K562 (cell line): ENCODE results near the gene HPN. TPM values are rescaled to one million over a fixed set of nuclear protein-coding genes. Genes with fewer than 3 reads are reported as not detected.
A peak's percentile ranks its signal among the peaks of the same experiment; 100 is the strongest.

Experiments used
- ATAC-seq: fragments of 200-7000 bp; cut with Tn5 transposase; 3 replicates; pipeline ENCODE4 v1.9.1; 2020; ENCODE audit warnings: moderate library complexity
- BruUV-seq: library from RNA; stranded (reverse); fragments of 400-500 nt; replicated peaks from 2 replicates; lab custom pipeline; 2021; lab: Mats Ljungman, UMichigan
- CTCF ChIA-PET: fragments of 300-600 bp; formaldehyde crosslinking; extraction: SDS; loops from one replicate; lab custom pipeline; 2021; ENCODE audit warnings: low intra/inter-chr PET ratio; lab: Yijun Ruan, JAX
- POLR2A ChIA-PET: fragments of 300-600, 350-650 bp; sonication (Branson Sonifier 250); formaldehyde crosslinking; extraction: SDS; loops from one replicate; lab custom pipeline; 2021; ENCODE audit warnings: antibody characterized with exemption, inconsistent platforms; lab: Yijun Ruan, JAX
- DNase-seq, 4 experiments: peaks; one replicate each; pipeline versions ENCODE4 v3.0.0 to v3.0.0-alpha.2; 2011 to 2018; ENCODE audit warnings: low spot score in 3 of 4, mixed read lengths in 3 of 4; ENCODE audit errors: extremely low read depth in 1 of 4
- FAIRE-seq: peaks from 2 replicates; lab custom pipeline; 2011; peaks lifted over from hg19 to GRCh38; lab: Jason Lieb, UNC
- H2AFZ ChIP-seq: 2 replicates; pipeline ENCODE4 v1.6.0; 2011; ENCODE audit warnings: low read depth, low read length, control low read depth, inconsistent platforms
- H3K27ac ChIP-seq: fragments of 200-600 bp; 3 replicates; pipeline ENCODE4 v1.8.0; 2011; ENCODE audit warnings: low read depth, mild to moderate bottlenecking, control low read depth, inconsistent platforms, low read length, moderate library complexity, mixed read lengths; ENCODE audit errors: extremely low read depth
- H3K27me3 ChIP-seq, 2 experiments: fragments of 300-600 bp in 1 of 2; 2 replicates in 1 of 2; 3 replicates in 1 of 2; pipeline versions ENCODE4 v1.6.0 to v1.8.0; 2011; ENCODE audit warnings: inconsistent platforms in 2 of 2, low read length in 2 of 2, mild to moderate bottlenecking in 1 of 2, mixed read lengths in 1 of 2, moderate library complexity in 1 of 2; ENCODE audit not compliant: control insufficient read depth in 2 of 2, insufficient read depth in 2 of 2
- H3K36me3 ChIP-seq: fragments of 300-600 bp; 3 replicates; pipeline ENCODE4 v1.8.0; 2011; ENCODE audit warnings: mild to moderate bottlenecking, low read length, inconsistent platforms; ENCODE audit not compliant: control insufficient read depth, insufficient read depth
- H3K4me1 ChIP-seq, 2 experiments: fragments of 200-600 bp in 1 of 2; replicated peaks in 1 of 2; 2 replicates in 1 of 2; 3 replicates in 1 of 2; pipeline versions ENCODE4 v1.5.1 to v1.8.0; 2011; ENCODE audit warnings: inconsistent platforms in 2 of 2, low read length in 2 of 2, mild to moderate bottlenecking in 1 of 2, mixed read lengths in 1 of 2, moderate library complexity in 1 of 2; ENCODE audit not compliant: control insufficient read depth in 2 of 2, insufficient read depth in 2 of 2
- H3K4me2 ChIP-seq: 2 replicates; pipeline ENCODE4 v1.6.1; 2011; ENCODE audit warnings: low read length, control low read depth, inconsistent platforms, mixed read lengths; ENCODE audit not compliant: insufficient read depth
- H3K4me3 ChIP-seq: fragments of 200-600 bp; sonication (generic), shearing (Covaris generic); 2 replicates; pipeline ENCODE4 v1.5.1; 2016; ENCODE audit warnings: control low read depth, inconsistent platforms
- H3K79me2 ChIP-seq: fragments of 200-600 bp; 3 replicates; pipeline ENCODE4 v1.8.0; 2011; ENCODE audit warnings: low read length, inconsistent platforms; ENCODE audit not compliant: control insufficient read depth, insufficient read depth
- H3K9ac ChIP-seq, 2 experiments: 2 replicates each; pipeline versions ENCODE4 v1.6.0 to v1.6.1; 2011; ENCODE audit warnings: low read depth in 2 of 2, low read length in 2 of 2, control low read depth in 1 of 2, inconsistent platforms in 1 of 2, mild to moderate bottlenecking in 1 of 2, mixed read lengths in 1 of 2; ENCODE audit not compliant: insufficient read depth in 1 of 2
- H3K9me1 ChIP-seq: one replicate; pipeline ENCODE4 v1.6.0; 2011; ENCODE audit warnings: inconsistent platforms, mild to moderate bottlenecking, low read length, moderate library complexity; ENCODE audit not compliant: control insufficient read depth, insufficient read depth
- H3K9me3 ChIP-seq: replicated peaks from 2 replicates; pipeline ENCODE4 v1.5.1; 2011; ENCODE audit warnings: low read depth, low read length, inconsistent platforms; ENCODE audit not compliant: control insufficient read depth, insufficient read depth
- H4K20me1 ChIP-seq: replicated peaks from 2 replicates; pipeline ENCODE4 v1.6.1; 2011; ENCODE audit warnings: low read length, inconsistent platforms, mixed read lengths; ENCODE audit not compliant: control insufficient read depth, insufficient read depth
- CBX3 ChIP-seq, 2 experiments: IDR thresholded peaks; 1 replicate in 1 of 2; 2 replicates in 1 of 2; pipeline ENCODE4 v1.6.1; 2012; ENCODE audit warnings: inconsistent platforms in 2 of 2, low read length in 2 of 2, borderline replicate concordance in 1 of 2, control low read depth in 1 of 2
- DLX4 ChIP-seq: fragments of 250-450 bp; sonication (Bioruptor Pico); IDR thresholded peaks from 2 replicates; pipeline ENCODE4 v1.6.1; 2021; ENCODE audit warnings: mild to moderate bottlenecking
- FOXA3 ChIP-seq, 2 experiments: fragments of 450-650 bp in 1 of 2; sonication (generic) in 1 of 2; formaldehyde crosslinking; IDR thresholded peaks in 1 of 2; conservative IDR thresholded peaks in 1 of 2; 2 replicates each; pipeline versions ENCODE4 v1.4.0 to v1.8.0; 2020 to 2022; ENCODE audit warnings: mild to moderate bottlenecking in 2 of 2, missing genetic modification reagents in 1 of 2
- SAP30 ChIP-seq: fragments of 200-600 bp; sonication (generic); IDR thresholded peaks from 2 replicates; pipeline ENCODE4 v1.6.1; 2012; ENCODE audit warnings: borderline replicate concordance, low read depth, mild to moderate bottlenecking, moderate library complexity, low read length, control low read depth, inconsistent platforms; ENCODE audit not compliant: insufficient read depth, poor library complexity, severe bottlenecking
- ZNF134 ChIP-seq: fragments of 250-450 bp; sonication (Bioruptor Pico); conservative IDR thresholded peaks from 2 replicates; pipeline ENCODE4 v1.4.0; 2020
- ZNF445 ChIP-seq: fragments of 250-450 bp; sonication (Bioruptor Pico); IDR thresholded peaks from 2 replicates; pipeline ENCODE4 v1.4.0; 2020; ENCODE audit warnings: low read depth, mild to moderate bottlenecking, moderate library complexity
- ZNF57 ChIP-seq: fragments of 450-650 bp; formaldehyde crosslinking; IDR thresholded peaks from 2 replicates; pipeline ENCODE4 v1.4.0; 2020; ENCODE audit warnings: mild to moderate bottlenecking, moderate library complexity
- WGBS: fragments of 100-300 bp; shearing (Covaris generic); methylation state at CpG from one replicate; pipeline ENCODE4 v1.1.6; 2016; ENCODE audit warnings: low coverage, mixed read lengths; ENCODE audit not compliant: insufficient coverage; ENCODE audit errors: missing lambda C conversion rate; 5-methylcytosine and 5-hydroxymethylcytosine counted together
- in situ Hi-C: fragments of 300-500 bp; cut with MboI; formaldehyde crosslinking; loops from 4 replicates; pipeline ENCODE4 v1.15.0; 2018; ENCODE audit warnings: inconsistent platforms, mixed read lengths
- intact Hi-C: fragments of 100-400 bp; cut with micrococcal nuclease; formaldehyde crosslinking; loops from 2 replicates; pipeline ENCODE4 v1.14.2; 2022
- polyA plus RNA-seq, 8 experiments: library from polyadenylated mRNA; depleted of rRNA in 4 of 8; stranded (reverse) in 5 of 8; unstranded in 3 of 8; fragments of >200 nt; fragmentation: Nextera tagmentation in 2 of 8; fragmentation: Illumina TruSeq in 1 of 8; extraction: Ambion mirVana in 2 of 8; extraction: Trizol in 1 of 8; gene quantifications; 2 replicates each; pipeline versions ENCODE4 v1.2.1 to v1.2.3, GENCODE V29; 2011 to 2014; ENCODE audit warnings: inconsistent platforms in 1 of 8, missing spikeins in 1 of 8
- total RNA-seq, 7 experiments: library from RNA; depleted of rRNA in 6 of 7; stranded (reverse); fragments of >200 nt in 6 of 7; fragmentation: Illumina TruSeq in 2 of 7; extraction: Trizol in 2 of 7; gene quantifications; 2 replicates each; pipeline versions ENCODE4 v1.2.1 to v1.2.3, GENCODE V29; 2011 to 2021; ENCODE audit warnings: low replicate concordance in 1 of 7

The HPN gene
- total and polyA plus RNA-seq, 9 of the 15 experiments (the other 6 are each of a cell fraction or from before 2014, with no cell fraction given): 0.10 to 0.20 TPM; not detected in 7

GRCh38 chr19:34994643-34995541, 46.6 kb upstream of the HPN start:
- H3K27me3 ChIP-seq: peaks cover 0 to 7% of the 10 kb centered on the region in 2 experiments; a peak in 1 of 5 replicates
- FAIRE-seq: peak; percentile 40
- H2AFZ ChIP-seq: peak overlapping the region; percentile 49
- H3K4me3 ChIP-seq: no peak overlapping the region
- peak overlapping the region in 1 of 2 experiments; percentile 50; a peak in 1 of 4 replicates for H3K9ac ChIP-seq
- WGBS: 57% methylated on average over 14 of the region's 17 CpGs
- POLR2A ChIA-PET: no interaction called here
- no peak overlapping the region for H3K27ac ChIP-seq
- peaks cover 8 to 17% of the 10 kb centered on the region in 2 experiments; a peak in 4 of 5 replicates for H3K4me1 ChIP-seq
- in situ Hi-C loops (no loop called here), intact Hi-C loops (no loop called here)
- H3K4me2 ChIP-seq: no peak overlapping the region
- CTCF ChIA-PET: no interaction called here
- H4K20me1 ChIP-seq: no peaks in the 10 kb centered on the region
- H3K9me3 ChIP-seq: 0 out of 2 replicates have a peak, but pooled peaks cover 2% of the 10 kb centered on the region
- TF ChIP-seq ZNF134: no peak
- peak; percentile 39; the same call in 1 of the 2 replicates for TF ChIP-seq ZNF445 (CRISPR knock-in tag)
- TF ChIP-seq CBX3 (IDR thresholded peaks at IDR 0.05; ENCODE audit: borderline replicate concordance in 1 of 2, low read length in 2 of 2): 0 out of 3 replicates have a peak, but pooled peaks of 1 of the 2 experiments have one; percentile 5
- no peak for TF ChIP-seq DLX4 (CRISPR knock-in tag)
- TF ChIP-seq SAP30: no peak
- peak in 1 of 2 experiments; percentile 75; a peak in 2 of 4 replicates for TF ChIP-seq FOXA3 (CRISPR knock-in tag; conservative IDR thresholded peaks at IDR 0.05 in 1 of 2, IDR thresholded peaks at IDR 0.05 in 1 of 2)
- TF ChIP-seq ZNF57 (CRISPR knock-in tag): no peak
- no peak for ATAC-seq
- H3K79me2 ChIP-seq: peaks cover 4% of the 10 kb centered on the region; the same call in 1 of the 3 replicates
- DNase-seq: no peak
- no peaks in the 10 kb centered on the region for H3K36me3 ChIP-seq
- no TSS peak for BruUV-seq
- H3K9me1 ChIP-seq: no peaks in the 10 kb centered on the region
